ENCODE data around the gene MRPL36. TPM values are rescaled to one million over a fixed set of nuclear protein-coding genes. Genes with fewer than 3 reads are reported as not detected.

The MRPL36 gene
- total and polyA plus RNA-seq, 2 donors (not counting 3 experiments of a cell fraction or from before 2014, with no cell fraction given) = 70.3 to 72.7 TPM

GRCh38 chr5:1785984-1786383, 13.7 kb downstream of the MRPL36 start:
- ChIA-PET CTCF (interaction anchor here (1.0 kb wide), 1 partner anchor 23 kb away, joined by 4 read pairs; no protein-coding TSS in a partner anchor), POLR2A (no interaction called here)
- Histone ChIP-seq H3K9ac (replicated peaks; ENCODE audit: extremely low read depth, insufficient read depth, low read length) (no peak overlapping the region), H2AFZ (ENCODE audit: low read depth, low read length) (no peak overlapping the region), H4K20me1 (replicated peaks; ENCODE audit: control insufficient read depth, extremely low read depth, insufficient read depth, low read length) (no peaks in the 10 kb centered on the region), H3K36me3 (ENCODE audit: control insufficient read depth in 2 of 2, extremely low read depth in 1 of 2, insufficient read depth in 2 of 2, low read length in 2 of 2) (no peaks in the 10 kb centered on the region), H3K79me2 (ENCODE audit: control insufficient read depth, insufficient read depth, low read length) (no peaks in the 10 kb centered on the region), H3K9me3 (replicated peaks; ENCODE audit: control insufficient read depth, insufficient read depth, low read length) (no peaks in the 10 kb centered on the region), H3K9me1 (replicated peaks; ENCODE audit: control insufficient read depth, extremely low read depth, insufficient read depth, low read length) (no peaks in the 10 kb centered on the region), H3K27me3 (ENCODE audit: control insufficient read depth in 2 of 2, insufficient read depth in 2 of 2, low read length in 2 of 2) (no peaks in the 10 kb centered on the region), H3K4me3 (replicated peaks in 1 of 3; ENCODE audit: insufficient read depth in 1 of 3, low read depth in 1 of 3, low read length in 3 of 3) (no peak overlapping the region), H3K4me1 (ENCODE audit: control insufficient read depth, extremely low read depth, insufficient read depth, low read length) (peaks cover 17% of the 10 kb centered on the region), H3K4me2 (ENCODE audit: insufficient read depth, low read length) (no peak overlapping the region), H3K27ac (ENCODE audit: insufficient read depth, low read depth, low read length) (no peak overlapping the region)
- intact Hi-C loops (cut with micrococcal nuclease) = no loop called here
- no TSS peak for BruUV-seq (replicated peaks)
- TF ChIP-seq MAX (IDR thresholded peaks at IDR 0.05; ENCODE audit: insufficient read depth, insufficient read length) (no peak), POLR2A (IDR thresholded peaks at IDR 0.05; ENCODE audit: low read depth, low read length) (no peak), FOS (IDR thresholded peaks at IDR 0.05; ENCODE audit: borderline replicate concordance, insufficient read depth, low read length) (no peak), MYC (IDR thresholded peaks at IDR 0.05; ENCODE audit: low read depth, low read length) (no peak), POLR2AphosphoS5 (IDR thresholded peaks at IDR 0.05; ENCODE audit: insufficient read depth, low read depth, low read length) (no peak), JUN (IDR thresholded peaks at IDR 0.05; ENCODE audit: borderline replicate concordance, insufficient read depth, insufficient read length, low read depth) (no peak), CTCF (IDR thresholded peaks at IDR 0.05; ENCODE audit: extremely low read depth in 1 of 2, insufficient read depth in 1 of 2, low read depth in 1 of 2, low read length in 2 of 2) (no peak), EZH2 (IDR thresholded peaks at IDR 0.05; ENCODE audit: borderline replicate concordance, low read depth, low read length, severe bottlenecking) (no peak), GATA2 (IDR thresholded peaks at IDR 0.05; ENCODE audit: insufficient read depth, insufficient read length, low read depth, low read length) (no peak)
- dilution Hi-C loops (cut with MboI; ENCODE audit: extremely low pct_ligation_motif_present, low sequenced_read_pairs) = no loop called here
- DNase-seq (ENCODE audit: low read depth, low spot score) = no peak
- no peak for FAIRE-seq

Data from endothelial cell of umbilical vein (primary cell).